DND-41 (cell line): ENCODE data around the gene MICAL3.

Experiments used
- ATAC-seq: fragments of 200-7000 bp; cut with Tn5 transposase; 3 replicates; pipeline ENCODE4 v1.9.1; 2021; ENCODE audit warnings: low read depth; ENCODE audit not compliant: insufficient read depth
- DNase-seq: peaks from one replicate; pipeline ENCODE4 v3.0.0-alpha.2; 2020
- H2AFZ ChIP-seq: 2 replicates; pipeline ENCODE4 v1.6.0; 2012; ENCODE audit warnings: low read depth, low read length
- H3K27ac ChIP-seq: 2 replicates; pipeline ENCODE4 v1.5.1; 2012; ENCODE audit warnings: low read length, inconsistent platforms
- H3K27me3 ChIP-seq: fragments of 200-600 bp; sonication (generic); 2 replicates; pipeline ENCODE4 v1.6.0; 2012; ENCODE audit warnings: low read length, mild to moderate bottlenecking, inconsistent platforms; ENCODE audit not compliant: insufficient read depth, poor library complexity
- H3K36me3 ChIP-seq: 2 replicates; pipeline ENCODE4 v1.5.1; 2012; ENCODE audit warnings: low read length, inconsistent platforms; ENCODE audit not compliant: insufficient read depth
- H3K4me1 ChIP-seq: 2 replicates; pipeline ENCODE4 v1.5.1; 2012; ENCODE audit warnings: mild to moderate bottlenecking, low read length; ENCODE audit not compliant: insufficient read depth
- H3K4me2 ChIP-seq: 2 replicates; pipeline ENCODE4 v1.6.0; 2012; ENCODE audit warnings: mild to moderate bottlenecking, moderate library complexity, low read length, inconsistent platforms; ENCODE audit not compliant: insufficient read depth
- H3K4me3 ChIP-seq, 2 experiments: fragments of 200-600 bp in 1 of 2; shearing (Covaris generic) in 1 of 2; 2 replicates each; pipeline ENCODE4 v1.5.1; 2012 to 2016; ENCODE audit warnings: inconsistent platforms in 2 of 2, low read length in 2 of 2, mild to moderate bottlenecking in 2 of 2, low read depth in 1 of 2, moderate library complexity in 1 of 2
- H3K79me2 ChIP-seq: 2 replicates; pipeline ENCODE4 v1.6.0; 2012; ENCODE audit warnings: low read length, inconsistent platforms; ENCODE audit not compliant: insufficient read depth
- H3K9ac ChIP-seq: 2 replicates; pipeline ENCODE4 v1.6.0; 2012; ENCODE audit warnings: low read depth, mild to moderate bottlenecking, inconsistent platforms, low read length, moderate library complexity
- H3K9me3 ChIP-seq: 2 replicates; pipeline ENCODE4 v1.5.1; 2012; ENCODE audit warnings: low read length, moderate library complexity, mild to moderate bottlenecking, inconsistent platforms; ENCODE audit not compliant: insufficient read depth, severe bottlenecking
- H4K20me1 ChIP-seq: 2 replicates; pipeline ENCODE4 v1.6.0; 2012; ENCODE audit warnings: low read length; ENCODE audit not compliant: insufficient read depth
- CTCF ChIP-seq: IDR thresholded peaks from 2 replicates; pipeline ENCODE4 v1.5.1; 2012; ENCODE audit warnings: borderline replicate concordance, low read length, moderate library complexity, mild to moderate bottlenecking; ENCODE audit not compliant: poor library complexity, severe bottlenecking; ENCODE audit errors: extremely low read depth
- EZH2 ChIP-seq: IDR thresholded peaks from 3 replicates; pipeline ENCODE4 v1.6.1; 2012; ENCODE audit warnings: borderline replicate concordance, low read depth, mild to moderate bottlenecking, moderate library complexity, low read length, inconsistent platforms; ENCODE audit not compliant: severe bottlenecking

The MICAL3 gene

GRCh38 chr22:17774926-17775685 lies 249.3 kb downstream of the MICAL3 start:
- H3K9ac ChIP-seq, result peak overlapping the region; percentile 88
- TF ChIP-seq EZH2 (no peak), CTCF (no peak)
- peak overlapping the region in 1 of 2 experiments; percentile 88; a peak in 2 of 4 replicates for H3K4me3 ChIP-seq
- peaks cover 23% of the 10 kb centered on the region for H3K36me3 ChIP-seq
- peak overlapping the region; percentile 62 for H3K27ac ChIP-seq
- H4K20me1 ChIP-seq, result peaks cover 34% of the 10 kb centered on the region
- DNase-seq, result no peak
- H3K27me3 ChIP-seq, result no peaks in the 10 kb centered on the region
- ATAC-seq, result no peak
- peaks cover 1% of the 10 kb centered on the region for H3K9me3 ChIP-seq
- H2AFZ ChIP-seq, result peak overlapping the region; percentile 68
- H3K4me1 ChIP-seq, result peaks cover 75% of the 10 kb centered on the region
- H3K79me2 ChIP-seq, result peaks cover 73% of the 10 kb centered on the region
- peak overlapping the region; percentile 97 for H3K4me2 ChIP-seq

- DNase-seq, result peak; percentile 55
- Histone ChIP-seq H3K27me3 (no peaks in the 10 kb centered on the region), H3K4me2 (peak within 1 kb of the TSS; percentile 97), H3K36me3 (peaks cover 28% of the 10 kb centered on the region), H3K79me2 (peaks cover 76% of the 10 kb centered on the region), H3K9ac (peak within 1 kb of the TSS; percentile 88), H3K27ac (peak within 1 kb of the TSS; percentile 77), H4K20me1 (peaks cover 41% of the 10 kb centered on the region), H3K4me1 (peaks cover 74% of the 10 kb centered on the region), H2AFZ (peak within 1 kb of the TSS; percentile 71), H3K4me3 (peak within 1 kb of the TSS; percentile 69 to 88), H3K9me3 (no peaks in the 10 kb centered on the region)
- no peak for TF ChIP-seq CTCF
- no peak for TF ChIP-seq EZH2
- peak; percentile 50 for ATAC-seq
Measured at GRCh38 chr22:17774206-17774925, 250.0 kb downstream of the MICAL3 start, which contains the start of gene BID. TSS of gene BID (minus strand) at chr22:17774469. CDS start at chr22:17750116, 24,353 bp downstream.

- Histone ChIP-seq H3K4me2 (peak overlapping the region; percentile 97), H3K4me1 (peaks cover 67% of the 10 kb centered on the region), H3K36me3 (peaks cover 29% of the 10 kb centered on the region), H3K4me3 (peak overlapping the region; percentile 69 to 88), H3K27ac (peak overlapping the region; percentile 77), H2AFZ (peak overlapping the region; percentile 71), H3K9me3 (no peaks in the 10 kb centered on the region), H3K9ac (peak overlapping the region; percentile 88), H3K27me3 (no peaks in the 10 kb centered on the region), H4K20me1 (peaks cover 46% of the 10 kb centered on the region), H3K79me2 (peaks cover 75% of the 10 kb centered on the region)
- DNase-seq, result peak; percentile 74
- peak; percentile 66 for ATAC-seq
- no peak for TF ChIP-seq EZH2
- peak; percentile 1 for TF ChIP-seq CTCF
Measured at GRCh38 chr22:17773606-17774205, 250.7 kb downstream of the MICAL3 start.
